HG03159 (cell line): Measurements from ENCODE around the gene EHMT2.
"Not testable (repeated sequence)": the region's sequence is repeated elsewhere in the genome, so short reads cannot be mapped to it uniquely, and the experiment has no call there.

Source experiments
- ATAC-seq: cut with Tn5 transposase; IDR thresholded peaks from one replicate; pipeline ENCODE4 v1.9.1; 2021; ENCODE audit warnings: mild to moderate bottlenecking, moderate library complexity; ENCODE audit not compliant: unreplicated experiment

EHMT2 gene

GRCh38 chr6:31844507-31844906, 53.0 kb downstream of the EHMT2 start:
- no peak for ATAC-seq

- no peak for ATAC-seq
Observed at GRCh38 chr6:31842053-31842452, 55.4 kb downstream of the EHMT2 start.

DNA sequence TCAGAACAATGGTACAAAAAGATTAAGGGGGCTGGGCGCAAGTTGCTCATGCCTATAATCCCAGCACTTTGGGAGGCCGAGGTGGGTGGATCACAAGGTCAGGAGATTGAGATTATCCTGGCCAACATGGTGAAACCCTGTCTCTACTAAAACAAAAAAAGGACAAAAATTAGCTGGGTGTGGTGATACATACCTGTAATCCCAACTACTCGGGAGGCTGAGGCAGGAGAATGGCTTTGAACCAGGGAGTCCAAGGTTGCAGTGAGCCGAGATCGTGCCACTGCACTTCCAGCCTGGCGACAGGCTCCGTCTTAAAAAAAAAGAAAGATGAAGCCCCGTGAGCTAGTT, 57.7 kb downstream of the EHMT2 start:
- not testable (repeated sequence) for ATAC-seq

DNA sequence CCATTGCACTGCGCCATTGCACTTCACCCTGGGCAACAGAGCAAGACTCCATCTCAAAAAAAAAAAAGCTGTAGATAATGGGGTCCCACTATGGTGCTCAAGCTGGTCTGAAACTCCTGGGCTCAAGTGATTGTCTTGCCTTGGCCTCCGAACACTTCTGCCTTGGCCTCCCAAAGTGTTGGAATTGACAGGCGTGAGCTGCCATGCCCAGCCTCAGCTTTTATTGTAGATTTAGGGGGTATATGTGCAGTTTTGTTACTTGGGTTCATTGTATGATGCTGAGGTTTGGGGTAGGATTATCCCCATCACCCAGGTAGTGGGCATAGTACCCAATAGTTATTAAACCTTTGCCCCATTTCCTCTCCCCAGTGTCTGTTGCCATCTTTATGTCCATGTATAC, 58.5 kb downstream of the EHMT2 start:
- no peak for ATAC-seq

DNA sequence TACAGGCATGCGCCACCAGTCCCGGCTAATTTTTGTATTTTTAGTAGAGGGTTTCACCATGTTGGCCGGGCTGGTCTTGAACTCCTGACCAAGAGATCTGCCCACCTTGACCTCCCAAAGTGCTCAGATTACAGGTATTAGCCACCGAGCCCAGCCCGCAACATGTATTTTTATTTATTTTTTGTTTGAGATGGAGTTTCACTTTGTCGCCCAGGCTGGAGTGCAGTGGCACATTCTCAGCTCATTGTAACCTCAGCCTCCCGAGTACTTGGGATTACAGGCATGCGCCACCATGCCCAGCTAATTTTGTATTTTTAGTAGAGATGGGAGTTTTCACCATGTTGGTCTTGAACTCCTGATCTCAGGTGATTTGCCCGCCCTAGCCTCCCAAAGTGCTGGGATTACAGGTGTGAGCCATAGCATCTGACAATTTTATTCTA, 59.4 kb downstream of the EHMT2 start:
- ATAC-seq: not testable (repeated sequence)

- no peak for ATAC-seq
Observed at GRCh38 chr6:31837369-31838113, 60.0 kb downstream of the EHMT2 start.

DNA sequence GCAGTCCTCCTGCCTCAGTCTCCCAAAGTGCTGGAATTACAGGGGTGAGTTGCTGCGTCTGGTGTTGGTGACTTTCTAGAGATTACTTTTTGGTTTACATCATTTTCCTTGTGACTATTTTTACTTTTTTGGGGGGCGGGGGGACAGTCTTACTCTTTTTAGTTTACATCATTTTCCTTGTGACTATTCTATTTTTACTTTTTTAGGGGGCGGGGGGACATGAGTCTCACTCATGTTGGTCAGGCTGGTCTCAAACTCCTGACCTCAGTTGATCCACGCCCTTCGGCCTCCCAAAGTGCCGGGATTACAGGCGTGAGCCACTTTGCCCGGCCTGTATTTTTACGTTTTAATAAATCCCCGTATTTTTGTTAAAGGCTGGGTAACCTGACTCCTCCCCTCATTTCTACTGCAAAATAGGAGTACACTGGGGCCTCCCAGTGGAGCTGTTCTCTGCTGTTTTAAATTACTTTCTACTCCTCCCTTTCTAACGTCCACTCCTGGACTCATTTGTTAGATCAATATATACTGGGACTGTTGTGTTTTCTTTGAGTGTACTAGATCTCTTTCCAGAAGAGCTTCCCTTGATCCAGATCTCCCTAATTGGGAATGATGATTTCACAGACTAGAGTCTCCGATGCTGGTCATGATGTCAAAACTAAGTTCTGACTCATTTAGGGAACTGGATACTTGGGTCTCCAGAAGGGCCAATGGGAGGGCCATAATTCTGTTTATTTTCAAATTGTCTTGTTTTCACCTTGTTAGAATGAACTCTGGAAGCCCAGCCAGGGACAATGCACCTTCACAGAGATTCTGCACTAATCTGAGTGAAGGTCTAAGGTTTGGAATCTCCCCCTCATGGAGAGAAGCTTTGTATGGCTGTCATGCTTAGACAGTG, 60.8 kb downstream of the EHMT2 start:
- no peak for ATAC-seq

GRCh38 chr6:31836047-31836473, 61.4 kb downstream of the EHMT2 start:
- ATAC-seq: no peak

GRCh38 chr6:31834367-31835250, 62.9 kb downstream of the EHMT2 start:
- ATAC-seq: peak; percentile 38

GRCh38 chr6:31831350-31832215, 65.9 kb downstream of the EHMT2 start:
- ATAC-seq: no peak

DNA sequence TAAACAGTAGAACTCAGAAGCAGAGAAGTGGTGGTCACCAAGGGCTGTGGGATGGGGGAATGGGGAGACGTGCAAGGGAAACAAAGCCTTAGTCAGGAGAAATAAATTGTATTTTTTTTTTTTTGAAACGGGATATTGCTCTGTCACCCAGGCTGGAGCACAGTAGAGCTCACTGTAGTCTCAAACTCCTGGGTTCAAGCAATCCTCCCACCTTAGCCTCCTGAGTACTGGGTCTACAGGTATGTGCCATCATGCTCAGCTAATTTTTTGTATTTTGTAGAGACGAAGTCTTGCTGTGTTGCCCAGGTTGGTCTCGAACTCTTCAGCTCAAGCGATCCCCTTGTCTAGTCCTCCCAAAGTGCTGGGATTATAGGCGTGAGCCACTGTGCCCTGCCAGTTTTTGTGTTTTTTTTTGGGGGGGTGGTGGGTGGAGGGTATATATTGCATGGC, 66.6 kb downstream of the EHMT2 start:
- ATAC-seq: no peak
